GM12872 (cell line): ENCODE measurements around the gene COL15A1.

Experiments
- CTCF ChIP-seq: IDR thresholded peaks from 3 replicates; pipeline ENCODE4 v1.5.1; 2011; ENCODE audit warnings: low read depth, mild to moderate bottlenecking, low read length, moderate library complexity; ENCODE audit not compliant: insufficient read depth

Gene COL15A1

GRCh38 chr9:98933890-98934289, 9.8 kb upstream of the COL15A1 start:
- no peak for TF ChIP-seq CTCF

GRCh38 chr9:98935071-98935505, 8.6 kb upstream of the COL15A1 start:
- no peak for TF ChIP-seq CTCF

- no peak for TF ChIP-seq CTCF
These were observed 3.4 kb upstream of the COL15A1 start for GRCh38 chr9:98940276-98940675.

GRCh38 chr9:98941946-98942523, 1.7 kb upstream of the COL15A1 start:
- TF ChIP-seq CTCF: no peak

- TF ChIP-seq CTCF: no peak
These were observed 613 bp upstream of the COL15A1 start for GRCh38 chr9:98942906-98943681.

- no peak for TF ChIP-seq CTCF
These were observed 488 bp downstream of the COL15A1 start for GRCh38 chr9:98944057-98944733.

GRCh38 chr9:98944734-98945074, 997 bp downstream of the COL15A1 start:
- TF ChIP-seq CTCF: no peak
